NCI-H446 (cell line): ENCODE measurements around the gene DRICH1.
"Not testable (repeated sequence)": the region's sequence is repeated elsewhere in the genome, so short reads cannot be mapped to it uniquely, and the experiment has no call there.

Source experiments
- DNase-seq, 2 experiments: peaks; one replicate each; lab custom pipeline; 2025; lab: John Stamatoyannopoulos, UW

Gene DRICH1

DNA sequence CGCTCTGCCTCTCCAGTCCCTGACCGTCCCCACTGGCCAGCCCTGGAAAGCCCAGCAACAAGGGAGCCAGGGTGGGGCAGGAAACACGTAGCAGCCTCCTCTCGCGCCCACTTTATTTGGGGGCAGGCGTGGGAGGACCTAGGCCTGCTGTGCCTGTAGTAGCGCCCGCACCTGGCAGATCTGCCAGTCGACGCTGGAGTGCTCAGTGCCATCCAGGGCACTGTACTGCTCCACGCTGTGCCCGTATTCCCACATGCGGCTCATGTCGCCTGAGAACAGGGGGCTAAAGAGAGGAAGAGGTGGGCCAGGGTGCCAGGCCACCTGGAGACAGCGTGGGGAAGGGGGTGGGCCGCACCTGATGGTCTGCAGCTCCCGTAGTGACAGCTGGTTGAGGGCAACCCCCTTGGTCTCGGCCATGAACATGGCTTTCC is 17.0 kb upstream of the DRICH1 start:
- no peak for DNase-seq

- DNase-seq = not testable (repeated sequence)
These were observed 14.4 kb upstream of the DRICH1 start for GRCh38 chr22:23646526-23646925.

GRCh38 chr22:23640206-23640605 is 8.1 kb upstream of the DRICH1 start:
- DNase-seq = not testable (repeated sequence)

GRCh38 chr22:23639661-23640060 is 7.5 kb upstream of the DRICH1 start:
- no peak for DNase-seq

- no peak for DNase-seq
These were observed 6.5 kb upstream of the DRICH1 start for GRCh38 chr22:23638611-23639010.

DNA sequence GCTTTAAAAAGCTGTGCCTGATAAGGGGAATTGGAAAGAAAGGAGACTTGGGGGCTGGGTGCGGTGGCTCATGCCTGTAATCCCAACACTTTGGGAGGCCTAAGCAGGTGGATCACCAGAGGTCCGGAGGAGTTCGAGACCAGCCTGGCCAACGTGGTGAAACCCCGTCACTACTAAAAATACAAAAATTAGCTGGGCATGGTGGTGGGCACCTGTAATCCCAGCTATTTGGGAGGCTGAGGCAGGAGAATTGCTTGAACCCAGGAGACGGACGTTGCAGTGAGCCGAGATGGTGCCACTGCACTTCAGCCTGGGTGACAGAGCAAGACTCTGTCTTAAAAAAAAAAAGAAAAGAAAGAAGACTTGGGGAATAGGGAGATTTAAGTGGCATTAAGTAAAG is 3.2 kb upstream of the DRICH1 start:
- not testable (repeated sequence) for DNase-seq

- DNase-seq = not testable (repeated sequence)
These were observed 3.9 kb downstream of the DRICH1 start for GRCh38 chr22:23628056-23628743.

DNA sequence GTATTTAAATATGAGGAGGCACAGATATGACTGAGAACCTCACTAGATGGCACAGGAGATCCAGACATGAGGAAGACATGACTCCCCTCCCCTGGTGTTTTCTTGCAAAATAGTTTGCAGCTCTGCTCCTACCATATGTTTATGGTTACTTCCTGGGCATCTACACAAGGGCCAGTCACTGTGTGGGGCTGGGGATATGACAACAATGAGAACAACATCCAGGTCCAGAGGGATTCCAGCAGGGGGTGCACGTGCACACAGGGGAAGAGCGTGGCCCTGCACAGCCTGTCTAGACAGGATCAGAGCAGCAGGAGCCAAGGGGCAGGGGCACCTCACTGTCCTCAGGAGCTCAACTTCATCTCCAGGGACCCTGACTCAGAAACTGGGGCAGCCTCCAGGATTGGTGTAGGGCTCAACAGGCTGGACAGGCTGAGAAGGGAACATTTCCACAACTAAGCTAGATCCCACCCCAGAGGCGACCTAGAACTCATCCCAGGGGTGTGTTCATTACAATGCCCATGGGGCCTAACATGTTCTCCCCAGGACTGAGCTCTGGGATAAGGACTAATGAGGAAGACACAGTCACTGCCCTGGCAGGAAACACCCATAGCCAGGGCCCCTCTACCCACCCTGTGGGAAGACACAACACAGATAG is 4.6 kb downstream of the DRICH1 start:
- DNase-seq = peak in 1 of 2 experiments; percentile 47

- DNase-seq = no peak
These were observed 5.7 kb downstream of the DRICH1 start for GRCh38 chr22:23626286-23626975.

DNA sequence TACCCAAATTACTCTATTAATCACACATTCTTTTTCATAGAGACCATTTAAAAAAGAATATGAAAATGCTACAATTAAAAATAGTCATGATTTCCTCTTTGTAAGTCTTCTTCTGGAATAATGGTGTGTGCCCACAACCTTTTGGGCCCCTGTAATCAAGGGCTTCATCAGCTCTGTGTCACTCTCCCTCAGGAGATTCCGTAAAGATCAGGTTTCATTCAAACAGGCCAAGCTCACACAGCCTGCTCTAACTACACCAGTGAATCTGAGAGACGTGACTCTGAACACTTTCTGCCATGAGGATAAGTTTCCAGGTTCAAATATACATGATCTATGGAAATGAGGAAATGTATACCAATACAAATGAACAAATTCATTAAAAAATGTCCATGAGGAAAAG is 9.5 kb downstream of the DRICH1 start:
- DNase-seq = no peak

DNA sequence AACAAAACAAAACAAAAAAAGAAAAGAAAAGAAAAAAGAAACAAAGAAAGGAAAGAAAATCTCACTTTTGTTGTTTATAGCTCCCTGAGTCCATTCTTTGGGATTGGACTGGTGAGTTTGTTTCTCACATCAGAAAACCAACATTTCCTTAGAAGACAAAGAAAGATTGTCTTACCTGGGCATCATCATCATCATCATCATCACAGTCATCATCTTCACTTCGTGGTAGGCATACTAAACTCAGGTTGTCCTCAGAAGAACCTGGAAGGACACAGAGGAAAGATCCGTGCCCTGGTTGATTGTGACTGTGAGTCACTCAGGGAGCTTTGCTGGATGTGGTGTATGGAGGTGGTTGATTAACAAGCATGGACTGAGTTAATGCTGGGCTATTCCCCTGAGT is 10.2 kb downstream of the DRICH1 start:
- not testable (repeated sequence) for DNase-seq

GRCh38 chr22:23621082-23621780 is 10.9 kb downstream of the DRICH1 start:
- no peak for DNase-seq

DNA sequence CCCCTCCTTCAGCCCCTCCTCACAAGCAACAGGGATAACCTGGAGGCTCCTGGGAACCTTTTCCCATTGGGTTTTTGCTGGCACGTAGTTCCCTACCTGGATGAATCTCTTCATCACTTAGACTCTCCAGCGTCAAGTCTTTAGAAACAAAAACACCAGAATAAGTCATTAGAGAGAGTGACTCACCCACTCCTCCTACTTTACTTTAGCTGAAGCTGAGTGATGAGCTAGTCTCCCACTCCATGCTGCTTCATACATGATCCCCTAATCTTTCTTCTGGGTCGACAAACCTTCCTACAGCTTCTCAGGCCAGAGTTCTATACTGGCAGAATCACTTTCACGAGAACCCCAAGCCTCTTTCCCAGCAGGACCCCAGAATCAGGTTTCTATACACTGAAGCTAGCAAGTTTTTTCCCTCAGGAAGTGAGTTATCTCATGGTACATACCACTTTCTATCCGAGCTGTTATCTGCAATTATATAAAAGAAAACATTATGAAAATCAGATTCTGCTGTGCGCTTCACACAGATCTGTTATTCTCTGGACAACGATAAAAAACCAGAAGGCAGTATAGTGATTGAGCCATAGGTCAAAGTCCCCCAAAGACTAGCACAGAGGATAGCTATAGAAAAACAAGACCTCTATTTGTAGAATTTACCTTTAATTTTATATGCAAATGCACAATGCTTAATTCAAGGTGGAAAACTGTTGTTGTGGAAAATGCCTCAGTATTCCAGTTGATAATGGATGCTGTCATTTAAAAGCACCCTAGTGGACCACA is 18.7 kb downstream of the DRICH1 start:
- DNase-seq = no peak

GRCh38 chr22:23609983-23610781 is 21.9 kb downstream of the DRICH1 start:
- no peak for DNase-seq

DNA sequence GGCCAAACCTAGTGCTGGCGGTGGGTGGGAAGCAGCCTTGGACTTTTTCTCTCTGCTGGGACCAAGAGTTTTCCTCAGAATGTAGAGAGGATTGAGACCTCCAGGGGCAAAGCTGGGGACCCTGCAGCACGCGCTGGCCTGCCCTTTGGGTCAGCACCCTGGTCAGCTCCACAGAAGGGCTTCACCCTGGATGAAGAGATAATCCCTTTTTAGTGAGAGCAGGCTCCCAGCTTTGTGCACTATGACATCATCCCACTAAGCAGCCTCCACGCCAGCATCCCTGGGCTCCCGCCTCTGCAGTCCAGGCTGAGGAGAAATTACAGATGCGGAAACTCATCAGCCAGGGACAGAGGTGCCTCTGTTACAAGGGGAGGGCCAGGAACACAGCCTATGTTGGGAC is 23.5 kb downstream of the DRICH1 start:
- DNase-seq = no peak

- no peak for DNase-seq
These were observed 25.7 kb downstream of the DRICH1 start for GRCh38 chr22:23606204-23607131.

GRCh38 chr22:23604939-23605712 is 27.0 kb downstream of the DRICH1 start:
- DNase-seq = no peak

DNA sequence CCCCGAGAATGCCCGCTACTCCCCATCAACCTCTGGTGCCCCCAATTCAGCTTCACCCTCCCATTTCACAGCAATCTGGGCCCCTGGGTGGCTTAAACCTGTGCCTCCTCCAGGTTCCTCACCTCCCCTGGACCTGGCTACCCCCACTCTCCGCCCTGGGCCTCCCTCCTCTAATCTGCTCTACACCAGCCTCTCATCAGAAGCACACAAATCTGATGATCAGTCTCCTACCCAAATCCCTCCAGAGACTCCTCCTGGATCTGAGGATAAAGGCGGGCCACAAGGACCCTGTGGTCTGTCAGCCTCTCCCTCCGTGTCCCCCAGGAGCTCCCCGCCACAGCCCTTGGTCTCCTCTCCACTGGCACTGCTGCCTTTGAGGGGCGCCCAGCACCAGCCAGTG is 28.9 kb downstream of the DRICH1 start:
- no peak for DNase-seq
